H7 (cell line): Measurements from ENCODE around the gene SCTR. TPM values are rescaled to one million over a fixed set of nuclear protein-coding genes. Genes with fewer than 3 reads are reported as not detected.

Experiments used
- DNase-seq: peaks from one replicate; pipeline ENCODE4 v3.0.0; 2012
- H3K27me3 ChIP-seq: 2 replicates; pipeline ENCODE4 v1.6.0; 2011; ENCODE audit warnings: mild to moderate bottlenecking, low read length; ENCODE audit not compliant: control insufficient read depth, insufficient read depth
- H3K36me3 ChIP-seq: replicated peaks from 2 replicates; pipeline ENCODE4 v1.5.1; 2011; ENCODE audit warnings: low read length; ENCODE audit not compliant: control insufficient read depth, insufficient read depth
- H3K4me3 ChIP-seq: 2 replicates; pipeline ENCODE4 v1.5.1; 2011; ENCODE audit warnings: low read depth, mild to moderate bottlenecking, control low read depth, low read length, moderate library complexity; ENCODE audit not compliant: insufficient read depth
- total RNA-seq: library from RNA; depleted of rRNA; stranded (reverse); fragments of >200 nt; shearing (Covaris generic); gene quantifications from 2 replicates; pipeline ENCODE4 v1.2.3, GENCODE V29; 2014

SCTR gene
- total RNA-seq, 1 experiment from 2014 or later: not detected

DNA sequence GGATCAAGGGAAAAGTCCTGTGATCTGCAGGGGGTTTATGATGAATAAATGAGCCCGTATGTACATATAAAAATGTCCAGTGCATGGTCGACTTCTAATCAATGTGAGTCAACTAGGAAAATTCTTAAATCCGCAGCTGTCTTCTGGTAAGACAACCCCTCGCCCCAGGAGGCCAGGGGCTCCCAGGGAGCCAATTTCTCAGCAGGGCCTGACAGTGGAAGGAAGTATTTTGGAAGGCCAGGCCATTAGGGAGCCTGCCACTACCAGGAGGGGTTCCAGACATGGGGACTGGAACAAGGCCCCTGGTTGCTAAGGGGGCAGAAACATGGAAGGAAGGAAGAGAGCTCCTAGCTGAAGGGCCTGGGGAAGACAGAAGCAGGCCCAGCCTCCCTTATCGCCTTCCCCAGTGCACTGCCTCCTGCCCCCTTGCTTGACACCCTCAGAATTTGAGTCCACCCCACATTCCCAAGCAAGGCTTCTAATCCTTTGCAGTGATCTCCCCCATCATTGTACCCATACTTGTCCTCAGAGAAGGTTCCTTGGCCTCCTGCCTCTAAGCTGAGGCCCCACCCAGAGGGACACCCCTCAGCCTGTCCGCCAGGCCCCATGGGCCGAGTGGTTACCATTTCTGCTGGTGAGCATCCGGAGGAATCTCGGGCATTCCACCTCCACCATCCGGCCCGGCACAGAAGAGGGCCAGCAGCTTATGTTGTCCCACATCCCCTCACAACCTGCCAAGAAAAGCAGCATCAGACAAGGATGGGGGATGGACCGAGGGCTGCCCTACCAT is 45.9 kb downstream of the SCTR start:
- Histone ChIP-seq H3K27me3 (no peaks in the 10 kb centered on the region), H3K36me3 (no peaks in the 10 kb centered on the region), H3K4me3 (no peak overlapping the region)
- DNase-seq: no peak

DNA sequence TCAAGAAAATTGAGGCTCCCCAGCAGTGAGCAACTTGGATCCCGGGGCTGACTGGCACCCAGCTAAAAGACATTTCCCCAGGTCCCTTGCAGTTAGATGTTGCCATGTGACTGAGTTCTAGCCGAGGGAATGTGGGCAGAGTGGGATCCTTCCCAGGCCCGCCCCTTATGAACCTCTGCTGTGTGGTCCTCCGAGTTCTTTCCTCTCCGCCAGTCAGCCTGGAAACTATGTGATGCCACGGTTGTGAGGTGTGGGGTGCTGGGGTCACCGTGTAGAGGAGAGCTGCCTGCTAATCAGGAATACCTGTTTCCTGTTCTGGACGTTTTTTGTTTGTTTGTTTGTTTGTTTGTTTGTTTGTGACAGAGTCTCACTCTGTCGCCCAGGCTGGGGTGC is 47.2 kb downstream of the SCTR start:
- Histone ChIP-seq H3K27me3 (no peaks in the 10 kb centered on the region), H3K36me3 (no peaks in the 10 kb centered on the region), H3K4me3 (no peak overlapping the region)
- no peak for DNase-seq

DNA sequence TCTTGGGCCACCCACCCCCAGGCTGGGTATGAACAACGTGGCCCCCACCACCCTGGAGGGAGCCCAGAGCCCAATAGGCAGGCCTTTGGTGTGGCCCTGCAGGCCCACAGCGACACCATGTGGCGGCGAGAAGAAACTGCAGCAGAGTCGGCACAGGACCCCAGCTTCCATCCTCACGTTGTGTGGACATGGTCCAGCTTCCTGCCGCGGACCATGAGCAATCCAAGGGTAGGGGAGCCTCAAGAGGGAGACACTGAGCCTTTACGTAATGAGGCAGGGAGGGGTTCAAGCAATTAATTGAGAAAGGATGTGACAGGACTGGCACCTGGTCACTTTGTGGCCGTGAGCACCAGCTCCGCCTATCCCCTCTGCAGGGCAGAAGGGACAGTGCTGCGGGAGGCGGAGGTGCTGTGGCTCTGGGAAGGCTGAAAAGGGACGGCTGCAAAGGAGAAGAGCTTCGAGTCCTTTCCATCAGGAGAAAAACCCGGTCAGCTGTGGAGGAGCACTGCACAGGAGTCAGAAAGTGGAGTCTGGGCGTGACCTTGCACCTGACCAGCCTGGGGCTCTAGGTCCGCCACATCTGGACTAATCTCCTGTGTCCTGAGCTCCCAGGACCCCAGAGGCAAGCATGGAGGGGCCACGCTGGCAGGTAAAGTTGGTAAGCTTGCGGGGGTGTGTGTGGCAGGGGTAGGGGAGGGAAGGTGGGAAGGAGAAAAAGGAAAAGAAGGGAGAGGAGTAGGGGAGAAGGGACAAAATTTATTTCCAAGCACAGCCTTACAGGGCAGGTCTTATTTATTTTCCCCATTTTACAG is 47.8 kb downstream of the SCTR start:
- H3K4me3 ChIP-seq: no peak overlapping the region
- H3K36me3 ChIP-seq: no peaks in the 10 kb centered on the region
- peak; percentile 89 for DNase-seq
- no peaks in the 10 kb centered on the region for H3K27me3 ChIP-seq

DNA sequence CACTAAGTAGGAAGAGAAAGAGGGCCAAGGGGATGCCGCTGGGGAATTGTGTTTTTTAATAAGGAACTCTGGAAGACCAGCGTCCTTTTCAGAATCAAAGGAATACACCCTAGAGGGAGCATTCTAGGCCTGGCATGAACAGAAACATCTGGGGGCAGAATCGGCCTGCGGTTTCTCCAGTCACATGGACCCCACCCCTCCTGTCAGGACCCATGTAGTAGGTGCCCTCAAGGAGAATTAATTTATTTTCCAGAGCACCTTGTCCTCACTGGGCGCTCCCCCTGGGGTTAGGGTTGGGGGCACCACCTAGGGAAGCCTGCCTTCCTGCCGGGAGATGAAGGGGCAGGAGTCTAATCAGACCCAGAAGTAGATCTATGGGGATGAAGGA is 48.4 kb downstream of the SCTR start:
- no peak overlapping the region for H3K4me3 ChIP-seq
- H3K27me3 ChIP-seq: no peaks in the 10 kb centered on the region
- H3K36me3 ChIP-seq: no peaks in the 10 kb centered on the region
- DNase-seq: no peak

DNA sequence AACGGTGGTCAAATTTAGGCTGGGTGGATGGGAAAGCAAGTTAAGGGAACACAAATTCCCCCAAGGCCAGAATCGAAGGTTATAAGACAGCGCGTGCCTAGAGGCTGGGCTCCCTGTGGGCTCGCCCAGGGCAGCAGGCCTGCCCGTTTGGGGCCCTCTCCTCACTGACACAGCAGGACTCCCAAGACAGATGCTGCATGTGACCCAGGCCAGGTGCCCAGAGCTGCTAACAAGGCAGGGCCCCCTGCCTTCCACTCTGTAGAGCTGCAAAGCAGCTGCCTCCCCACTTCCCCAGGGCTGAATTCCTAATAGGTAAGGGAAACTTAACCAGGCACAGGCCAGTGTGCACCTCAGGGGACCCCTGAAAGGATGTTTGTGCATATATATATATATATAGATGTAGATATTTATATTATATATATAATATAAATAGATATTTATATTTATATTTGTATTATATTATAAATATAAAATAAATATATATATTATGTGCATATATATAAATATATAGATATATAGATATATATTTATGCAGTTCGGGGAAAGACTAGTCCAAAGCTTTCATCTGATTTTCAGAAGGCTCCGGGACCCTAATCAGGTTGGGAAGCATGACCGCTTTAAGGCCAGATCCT is 48.9 kb downstream of the SCTR start:
- peak; percentile 80 for DNase-seq
- no peaks in the 10 kb centered on the region for H3K36me3 ChIP-seq
- no peak overlapping the region for H3K4me3 ChIP-seq
- no peaks in the 10 kb centered on the region for H3K27me3 ChIP-seq

DNA sequence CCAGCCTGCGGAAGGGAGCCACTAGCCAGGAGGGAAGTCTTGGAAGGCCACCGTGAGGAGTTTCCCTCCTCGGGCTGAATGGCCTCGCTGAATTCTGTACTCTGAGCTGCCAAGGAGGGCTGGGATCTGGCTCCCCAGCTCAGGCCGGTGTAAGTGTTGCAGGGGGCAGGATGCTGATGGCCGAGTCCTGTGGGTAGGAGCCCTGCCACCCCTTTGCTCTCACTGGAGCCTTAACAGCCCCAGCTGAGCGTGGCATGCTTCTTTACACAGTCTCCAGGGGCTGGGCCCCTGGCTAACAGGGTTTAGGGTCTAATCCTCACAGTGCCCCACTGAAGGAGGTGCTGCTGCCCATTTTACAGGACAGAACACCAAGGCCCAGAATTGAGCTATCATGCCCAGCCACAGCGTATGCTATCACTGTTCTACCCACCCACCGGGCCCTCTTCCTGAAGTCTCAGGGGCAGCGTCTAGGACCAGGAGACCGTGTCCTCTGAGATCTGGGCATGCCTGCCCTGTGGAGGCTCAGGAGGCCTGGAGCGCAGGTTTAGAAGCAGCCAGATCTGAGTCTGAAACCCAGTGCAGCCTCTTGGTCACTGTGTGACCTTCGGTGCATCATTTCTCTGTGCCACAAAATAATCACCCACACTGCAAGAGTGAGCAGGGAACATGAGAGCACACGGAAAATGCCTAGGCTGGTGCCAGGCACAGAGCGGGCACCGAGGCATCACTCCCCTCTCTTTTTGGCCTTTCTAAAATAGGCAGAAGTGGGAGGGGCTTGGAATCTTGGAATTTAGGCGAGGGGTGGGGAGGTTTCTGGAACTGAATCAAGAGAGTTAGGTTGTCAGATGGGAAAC is 49.7 kb downstream of the SCTR start:
- H3K36me3 ChIP-seq: no peaks in the 10 kb centered on the region
- H3K27me3 ChIP-seq: no peaks in the 10 kb centered on the region
- peak; percentile 33 for DNase-seq
- H3K4me3 ChIP-seq: no peak overlapping the region

DNA sequence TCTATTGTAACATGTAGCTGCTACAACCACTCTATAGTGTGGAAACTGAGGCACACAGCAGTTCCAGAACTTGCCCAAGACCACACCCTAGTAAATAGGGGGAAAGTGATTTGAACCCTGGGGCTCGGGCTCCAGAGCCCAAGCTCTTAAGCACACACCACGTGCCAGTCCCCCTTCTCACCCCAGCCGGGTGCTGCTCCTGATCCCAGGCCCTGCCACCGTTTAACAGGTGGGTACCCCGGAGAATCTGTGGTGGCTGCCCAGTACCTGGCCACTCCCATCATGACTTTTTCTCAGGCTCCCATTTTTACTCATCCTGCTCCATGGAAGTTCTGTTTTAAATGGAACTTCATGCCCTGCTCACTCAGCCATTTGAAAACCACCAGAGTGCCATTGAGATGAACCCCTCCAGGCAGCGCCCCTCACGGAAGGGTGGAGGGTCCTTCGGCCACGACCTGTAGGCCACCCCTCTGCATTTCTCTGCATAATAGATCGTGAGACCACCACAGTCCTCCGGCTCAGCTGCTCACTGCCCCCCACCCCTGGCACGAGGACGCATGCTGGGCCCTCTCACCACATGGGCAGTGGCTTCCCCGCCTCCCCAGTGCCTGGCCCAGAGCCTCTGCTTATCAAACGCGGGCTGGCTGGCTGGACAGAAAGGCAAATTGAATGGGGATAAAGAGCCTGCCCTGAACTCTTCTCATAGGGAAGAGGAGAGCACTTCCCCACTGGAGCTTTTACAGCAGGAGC is 50.5 kb downstream of the SCTR start:
- H3K4me3 ChIP-seq: no peak overlapping the region
- no peaks in the 10 kb centered on the region for H3K36me3 ChIP-seq
- DNase-seq: no peak
- no peaks in the 10 kb centered on the region for H3K27me3 ChIP-seq

DNA sequence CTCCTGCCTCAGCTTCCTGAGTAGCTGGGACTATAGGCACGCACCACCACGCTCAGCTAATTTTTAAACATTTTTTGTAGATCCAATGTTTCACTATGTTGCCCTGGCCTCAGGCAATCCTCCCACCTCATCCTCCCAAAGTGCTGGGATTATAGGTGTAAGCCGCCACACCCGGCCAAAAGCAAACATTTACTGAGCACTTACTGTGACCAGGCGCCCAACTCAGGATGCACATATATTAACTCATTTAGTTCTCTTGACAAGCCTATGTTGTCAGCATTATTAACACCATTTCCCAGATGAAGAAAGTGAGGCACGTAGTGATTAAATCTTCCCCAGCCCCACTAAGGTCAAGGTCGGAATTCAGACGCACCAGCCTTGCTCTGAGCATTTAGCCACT is 51.5 kb downstream of the SCTR start:
- Histone ChIP-seq H3K4me3 (no peak overlapping the region), H3K36me3 (no peaks in the 10 kb centered on the region), H3K27me3 (no peaks in the 10 kb centered on the region)
- no peak for DNase-seq

DNA sequence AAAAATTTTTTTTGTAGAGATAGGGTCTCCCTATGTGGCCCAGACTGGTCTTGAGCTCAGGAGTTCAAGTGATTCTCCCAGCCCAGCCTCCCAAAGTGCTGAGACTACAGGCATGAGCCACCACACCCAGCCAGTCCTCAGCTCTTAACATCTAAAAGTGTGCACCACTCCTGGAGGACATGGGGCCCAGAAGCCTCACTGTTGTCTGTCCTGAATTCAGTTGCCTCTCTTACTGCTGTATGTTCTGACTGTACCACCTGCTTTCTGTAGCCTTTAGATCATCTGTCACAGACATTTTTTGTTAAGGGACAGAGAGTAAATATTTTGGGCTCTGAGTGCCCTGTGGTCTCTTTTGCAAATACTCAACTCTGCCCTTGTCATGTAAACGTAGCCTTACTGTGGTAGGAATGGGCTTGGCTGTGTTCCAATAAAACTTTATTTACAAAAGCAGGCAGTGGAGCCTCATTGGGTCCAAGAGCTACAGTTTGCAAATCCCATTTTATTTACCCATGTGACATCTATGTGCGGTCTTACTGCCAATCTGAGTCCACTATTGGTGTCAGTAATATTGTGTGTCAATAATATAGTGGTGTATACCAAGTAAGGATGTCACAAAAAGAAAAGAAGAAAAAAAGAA is 54.5 kb downstream of the SCTR start:
- no peak for DNase-seq
- Histone ChIP-seq H3K27me3 (no peaks in the 10 kb centered on the region), H3K4me3 (no peak overlapping the region)

DNA sequence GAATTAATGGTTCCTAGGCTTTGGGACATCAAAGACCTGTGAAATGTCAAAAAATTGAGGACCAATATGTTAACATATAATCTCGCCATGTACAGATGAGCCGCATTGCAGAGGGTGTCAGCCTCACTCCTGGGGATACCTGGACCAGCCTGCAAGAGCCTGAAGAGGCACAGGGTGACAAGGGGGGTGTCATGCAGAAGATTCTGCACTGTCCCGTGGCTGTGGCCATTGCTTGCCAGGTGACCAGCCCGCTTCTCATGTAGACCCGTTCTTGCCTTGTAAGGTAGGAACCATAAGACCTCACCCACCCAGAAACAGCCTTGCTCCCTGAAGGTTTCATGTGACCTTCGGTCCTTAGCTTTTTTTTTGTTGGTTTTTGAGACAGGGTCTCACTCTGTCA is 55.2 kb downstream of the SCTR start:
- H3K27me3 ChIP-seq: no peaks in the 10 kb centered on the region
- H3K4me3 ChIP-seq: no peak overlapping the region
- no peak for DNase-seq
- no peaks in the 10 kb centered on the region for H3K36me3 ChIP-seq

More for the DNA sequence above, 54.5 kb downstream of the SCTR start:
- no peaks in the 10 kb centered on the region for H3K36me3 ChIP-seq

DNA sequence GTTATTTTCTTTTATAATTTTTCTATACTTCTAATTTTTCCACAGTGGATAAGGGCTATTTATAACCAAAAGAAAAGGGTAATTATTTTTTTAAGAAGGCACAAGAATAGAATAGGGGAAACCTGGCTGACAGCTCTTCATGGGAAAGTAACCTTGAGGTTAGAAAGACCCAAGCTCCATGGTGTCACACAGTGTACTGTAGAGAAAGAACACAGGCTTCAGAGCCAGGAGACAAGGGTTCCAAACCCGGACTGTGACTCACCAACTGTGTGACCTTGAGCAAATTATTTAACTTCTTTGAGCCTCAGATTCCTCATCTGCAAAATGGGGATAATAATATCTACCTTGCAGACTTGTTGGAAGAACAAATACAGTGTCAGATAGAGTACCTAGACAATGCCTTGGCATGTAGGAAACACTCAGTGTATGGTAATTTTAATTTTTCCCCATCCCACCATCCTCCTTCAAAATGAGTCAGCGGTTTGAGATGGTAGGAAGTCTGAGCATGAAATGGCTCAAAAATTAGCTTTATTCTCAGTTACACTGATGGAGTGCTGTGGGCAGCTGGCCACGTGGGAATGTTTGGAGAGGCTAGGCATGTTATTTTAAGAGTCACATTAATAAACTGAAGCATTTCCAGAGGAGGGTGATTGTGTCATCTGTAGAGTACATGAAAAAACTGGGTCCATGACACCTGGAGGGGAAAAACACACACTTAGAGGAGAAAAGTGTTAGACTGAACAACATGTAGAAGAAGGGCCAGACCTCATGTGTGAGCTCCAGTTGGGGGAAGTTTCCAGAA is 55.9 kb downstream of the SCTR start:
- no peak for DNase-seq
- no peaks in the 10 kb centered on the region for H3K27me3 ChIP-seq
- H3K36me3 ChIP-seq: no peaks in the 10 kb centered on the region
- no peak overlapping the region for H3K4me3 ChIP-seq

DNA sequence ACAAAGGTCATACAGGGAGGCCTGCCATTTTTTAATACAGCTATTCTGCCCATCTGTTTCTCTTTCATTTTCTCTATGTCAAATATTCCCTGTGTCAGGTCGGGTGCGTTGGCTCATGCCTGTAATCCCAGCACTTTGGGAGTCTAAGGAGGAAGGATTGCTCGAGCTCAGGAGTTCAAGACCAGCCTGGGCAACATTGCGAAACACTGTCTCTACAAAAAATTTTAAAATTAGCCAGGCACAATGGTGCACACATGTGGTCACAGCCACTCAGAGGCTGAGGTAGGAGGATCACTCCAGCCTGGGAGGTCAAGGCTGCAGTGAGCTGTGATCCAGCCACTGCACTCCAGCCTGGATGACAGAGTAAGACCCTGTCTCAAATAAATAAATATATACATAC is 57.9 kb downstream of the SCTR start:
- Histone ChIP-seq H3K4me3 (no peak overlapping the region), H3K36me3 (no peaks in the 10 kb centered on the region), H3K27me3 (no peaks in the 10 kb centered on the region)
- no peak for DNase-seq

DNA sequence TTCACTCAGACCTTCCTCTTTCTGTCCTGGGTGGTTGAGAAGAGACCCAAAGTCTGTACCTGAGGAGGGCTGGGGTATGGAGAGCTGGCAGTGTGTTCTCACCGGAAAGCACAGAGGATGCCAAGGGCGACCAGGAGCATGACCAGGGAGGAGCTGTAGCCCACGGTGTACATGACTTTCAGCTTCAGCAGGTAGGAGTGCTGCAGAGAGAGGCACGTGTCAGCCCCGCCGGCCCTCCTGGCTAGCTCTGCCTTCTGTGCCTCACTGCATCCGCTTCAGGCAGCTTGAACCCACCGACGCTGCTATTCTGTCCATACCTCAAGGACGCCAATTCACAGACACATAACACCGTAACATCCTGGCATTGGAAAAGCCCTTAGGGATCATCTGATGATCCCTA is 58.6 kb downstream of the SCTR start:
- DNase-seq: no peak
- no peaks in the 10 kb centered on the region for H3K36me3 ChIP-seq
- H3K4me3 ChIP-seq: no peak overlapping the region
- H3K27me3 ChIP-seq: no peaks in the 10 kb centered on the region
